SU-DHL-6 (cell line): ENCODE data around the gene CHRNA4.

ENCODE experiments used
- H2AFZ ChIP-seq: fragments of 200-600 bp; sonication (generic); 2 replicates; pipeline ENCODE4 v1.6.1; 2014; ENCODE audit warnings: low read depth, mild to moderate bottlenecking, moderate library complexity, mixed read lengths, antibody characterized with exemption, low read length; ENCODE audit not compliant: severe bottlenecking
- H3F3A ChIP-seq: fragments of 200-600 bp; shearing (Covaris generic); 2 replicates; pipeline ENCODE4 v1.6.0; 2016; ENCODE audit warnings: antibody characterized with exemption, mild to moderate bottlenecking; ENCODE audit not compliant: insufficient read depth
- H3K27ac ChIP-seq: fragments of 200-600 bp; sonication (generic); 2 replicates; pipeline ENCODE4 v1.5.1; 2016; ENCODE audit warnings: low read depth, mild to moderate bottlenecking, low read length, moderate library complexity, mixed read lengths
- H3K27me3 ChIP-seq: fragments of 200-600 bp; sonication (generic), shearing (Covaris generic); 2 replicates; pipeline ENCODE4 v1.6.0; 2014; ENCODE audit warnings: mild to moderate bottlenecking, low read length
- H3K36me3 ChIP-seq: fragments of 200-600 bp; sonication (generic); 2 replicates; pipeline ENCODE4 v1.6.1; 2014; ENCODE audit warnings: mild to moderate bottlenecking, low read length, mixed read lengths
- H3K4me2 ChIP-seq: fragments of 300-600, 200-600 bp; shearing (Covaris generic), sonication (generic); 2 replicates; pipeline ENCODE4 v1.6.0; 2014; ENCODE audit warnings: low read length, low read depth, mild to moderate bottlenecking; ENCODE audit not compliant: poor library complexity, severe bottlenecking
- H3K4me3 ChIP-seq: fragments of 200-600 bp; sonication (generic); 2 replicates; pipeline ENCODE4 v1.5.1; 2014; ENCODE audit warnings: antibody characterized with exemption, low read length, mild to moderate bottlenecking, mixed read lengths; ENCODE audit not compliant: insufficient read depth, poor library complexity, severe bottlenecking
- H3K79me2 ChIP-seq: fragments of 200-600 bp; sonication (generic); 2 replicates; pipeline ENCODE4 v1.6.1; 2014; ENCODE audit warnings: mild to moderate bottlenecking, low read length, moderate library complexity; ENCODE audit not compliant: insufficient read depth
- H3K9ac ChIP-seq: fragments of 200-600 bp; sonication (generic); 2 replicates; pipeline ENCODE4 v1.7.0; 2014; ENCODE audit warnings: mild to moderate bottlenecking, low read length
- H3K9me2 ChIP-seq: fragments of 200-600 bp; sonication (generic); replicated peaks from 2 replicates; pipeline ENCODE4 v1.6.1; 2014; ENCODE audit warnings: low read length; ENCODE audit not compliant: insufficient read depth
- H3K9me3 ChIP-seq: fragments of 200-600 bp; sonication (generic); 2 replicates; pipeline ENCODE4 v1.6.1; 2014; ENCODE audit warnings: low read length, mixed read lengths; ENCODE audit not compliant: insufficient read depth
- H4K20me1 ChIP-seq: fragments of 200-600 bp; sonication (generic); 2 replicates; pipeline ENCODE4 v1.6.1; 2014; ENCODE audit warnings: low read depth, mild to moderate bottlenecking, antibody characterized with exemption, low read length, moderate library complexity, mixed read lengths
- CTCF ChIP-seq: fragments of 200-600 bp; sonication (generic); IDR thresholded peaks from one replicate; pipeline ENCODE4 v1.5.1; 2017; ENCODE audit warnings: antibody characterized with exemption, mild to moderate bottlenecking, low read length, moderate library complexity; ENCODE audit not compliant: insufficient read depth, poor library complexity, severe bottlenecking
- EZH2phosphoT487 ChIP-seq: fragments of 200-600 bp; sonication (generic), shearing (Covaris generic); conservative IDR thresholded peaks from 2 replicates; pipeline ENCODE4 v1.6.1; 2018; ENCODE audit warnings: mild to moderate bottlenecking, antibody characterized with exemption, low read length, moderate library complexity, mixed read lengths

Gene CHRNA4

GRCh38 chr20:63354636-63355350 is 6.4 kb downstream of the CHRNA4 start:
- no peaks in the 10 kb centered on the region for H3K9me2 ChIP-seq
- H3K27ac ChIP-seq = no peak overlapping the region
- H3K4me3 ChIP-seq = no peak overlapping the region
- H3F3A ChIP-seq = no peaks in the 10 kb centered on the region
- no peaks in the 10 kb centered on the region for H3K27me3 ChIP-seq
- no peaks in the 10 kb centered on the region for H4K20me1 ChIP-seq
- no peak overlapping the region for H2AFZ ChIP-seq
- H3K9ac ChIP-seq = no peak overlapping the region
- TF ChIP-seq EZH2phosphoT487 (no peak), CTCF (no peak)
- no peaks in the 10 kb centered on the region for H3K36me3 ChIP-seq
- H3K9me3 ChIP-seq = no peaks in the 10 kb centered on the region
- no peak overlapping the region for H3K4me2 ChIP-seq
- no peaks in the 10 kb centered on the region for H3K79me2 ChIP-seq

DNA sequence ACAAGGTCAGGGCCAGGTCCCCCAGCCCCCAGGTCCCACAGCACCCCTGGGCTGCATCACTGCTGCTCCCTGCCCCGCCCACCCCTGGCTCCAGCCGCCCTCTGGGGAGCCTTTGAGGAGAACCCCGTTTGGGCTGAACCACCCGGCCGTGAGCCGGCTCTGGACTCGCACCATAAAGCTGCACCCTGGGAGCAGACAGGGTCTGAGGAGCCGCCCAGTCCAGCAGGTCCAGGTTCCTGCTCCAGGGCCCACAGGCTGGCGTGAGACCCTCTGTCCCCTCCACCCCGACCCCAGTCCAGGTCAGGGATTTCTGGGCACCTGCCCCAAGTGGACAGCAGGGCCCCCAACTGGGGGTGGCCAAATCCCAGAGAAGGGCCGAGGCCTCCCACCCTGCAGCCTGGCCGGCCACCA is 8.3 kb downstream of the CHRNA4 start:
- no peak overlapping the region for H3K4me2 ChIP-seq

GRCh38 chr20:63351811-63352591 is 9.1 kb downstream of the CHRNA4 start:
- Histone ChIP-seq H3K27ac (no peak overlapping the region), H4K20me1 (no peaks in the 10 kb centered on the region), H3K4me3 (no peak overlapping the region), H3K79me2 (no peaks in the 10 kb centered on the region), H3K4me2 (no peak overlapping the region), H2AFZ (no peak overlapping the region), H3K9me3 (no peaks in the 10 kb centered on the region), H3K9ac (no peak overlapping the region), H3K27me3 (no peaks in the 10 kb centered on the region), H3K9me2 (no peaks in the 10 kb centered on the region), H3F3A (no peaks in the 10 kb centered on the region), H3K36me3 (no peaks in the 10 kb centered on the region)
- TF ChIP-seq CTCF = no peak
- no peak for TF ChIP-seq EZH2phosphoT487

More for the DNA sequence above, 8.3 kb downstream of the CHRNA4 start:
- H3K9ac ChIP-seq = no peak overlapping the region
- H3K27me3 ChIP-seq = no peaks in the 10 kb centered on the region
- no peaks in the 10 kb centered on the region for H3K9me2 ChIP-seq
- TF ChIP-seq CTCF (no peak), EZH2phosphoT487 (no peak)
- no peak overlapping the region for H3K4me3 ChIP-seq
- no peaks in the 10 kb centered on the region for H3F3A ChIP-seq
- no peak overlapping the region for H2AFZ ChIP-seq
- no peaks in the 10 kb centered on the region for H3K79me2 ChIP-seq
- H3K9me3 ChIP-seq = no peaks in the 10 kb centered on the region
- no peaks in the 10 kb centered on the region for H4K20me1 ChIP-seq
- H3K27ac ChIP-seq = no peak overlapping the region
- H3K36me3 ChIP-seq = no peaks in the 10 kb centered on the region
